ENCODE results near the gene GMDS. TPM values are rescaled to one million over a fixed set of nuclear protein-coding genes. Genes with fewer than 3 reads are reported as not detected.

GMDS gene
- total RNA-seq, 1 experiment from 2014 or later = 27.6 TPM

- no peak overlapping the region for H2BK12ac ChIP-seq (ENCODE audit: insufficient read length, low read depth, low read length)
- H3K27ac Mint-ChIP-seq = no peak overlapping the region
- H4K91ac ChIP-seq (ENCODE audit: insufficient read length, low read depth, low read length) = no peak overlapping the region
- H2AK5ac ChIP-seq (ENCODE audit: insufficient read length, low read length) = no peak overlapping the region
- no peak overlapping the region for H3T11ph ChIP-seq (ENCODE audit: low read length)
- no peak overlapping the region for H2BK20ac ChIP-seq (ENCODE audit: low read depth, low read length, poor library complexity, severe bottlenecking)
- no peak overlapping the region for H3K4me2 ChIP-seq (ENCODE audit: insufficient read depth, insufficient read length, low read length)
- H3K79me2 ChIP-seq (ENCODE audit: insufficient read depth, low read length) = no peaks in the 10 kb centered on the region
- H2BK120ac ChIP-seq (ENCODE audit: low read depth, low read length, poor library complexity, severe bottlenecking) = no peak overlapping the region
- H4K8ac ChIP-seq (replicated peaks; ENCODE audit: insufficient read length, low read depth, low read length) = no peak overlapping the region
- no peaks in the 10 kb centered on the region for H4K20me1 ChIP-seq (ENCODE audit: control insufficient read depth, insufficient read depth, insufficient read length)
- H3K23ac ChIP-seq (ENCODE audit: insufficient read length, low read depth, low read length) = no peak overlapping the region
- no peak overlapping the region for H3K4ac ChIP-seq (ENCODE audit: low read depth, low read length)
- no peak for TF ChIP-seq CTCF (conservative IDR thresholded peaks at IDR 0.05)
- no peaks in the 10 kb centered on the region for H3K9me3 Mint-ChIP-seq
- H3K27me3 Mint-ChIP-seq (ENCODE audit: low read depth) = peaks cover 23% of the 10 kb centered on the region
- H3K4me1 ChIP-seq (ENCODE audit: insufficient read depth, low read length) = no peaks in the 10 kb centered on the region
- H3K36me3 Mint-ChIP-seq (ENCODE audit: insufficient read depth in 1 of 3, low read depth in 3 of 3) = no peaks in the 10 kb centered on the region
- H3K79me1 ChIP-seq (ENCODE audit: insufficient read depth, low read depth, low read length, poor library complexity, severe bottlenecking) = no peaks in the 10 kb centered on the region
- H3K9ac ChIP-seq (ENCODE audit: extremely low read depth, insufficient read length, low read length) = no peak overlapping the region
- no peaks in the 10 kb centered on the region for H3K27me3 ChIP-seq (ENCODE audit: insufficient read depth, low read length)
- WGBS (ENCODE audit: extremely low coverage, insufficient read length, low lambda C conversion rate) = no CpG with 5 or more reads among the region's 11 CpGs
- peaks cover 33 to 34% of the 10 kb centered on the region in 2 experiments for H3K4me1 Mint-ChIP-seq
- no peaks in the 10 kb centered on the region for H3K23me2 ChIP-seq (ENCODE audit: insufficient read length, low read depth, low read length, poor library complexity, severe bottlenecking)
- H2AFZ ChIP-seq (ENCODE audit: low read length) = no peak overlapping the region
- no peak overlapping the region for H2BK5ac ChIP-seq (ENCODE audit: insufficient read length, low read length)
- H3K56ac ChIP-seq (ENCODE audit: insufficient read length, low read depth, low read length) = no peak overlapping the region
- DNase-seq = no peak
- no peak overlapping the region for H3K14ac ChIP-seq (ENCODE audit: insufficient read depth, low read length)
- H3K18ac ChIP-seq (ENCODE audit: insufficient read length, low read depth, low read length) = no peak overlapping the region
- no peak overlapping the region for H3K4me3 Mint-ChIP-seq
- no peaks in the 10 kb centered on the region for H3K9me3 ChIP-seq (ENCODE audit: control insufficient read depth, low read depth, low read length)
- H3K27ac ChIP-seq (ENCODE audit: insufficient read length, low read depth, low read length) = no peak overlapping the region
- H2BK15ac ChIP-seq (ENCODE audit: low read depth, low read length) = no peak overlapping the region
- no peak overlapping the region for H4K5ac ChIP-seq (ENCODE audit: insufficient read length, low read depth, low read length)
These were observed 668.2 kb downstream of the GMDS start for GRCh38 chr6:1577146-1577680.
